LoVo (cell line): ENCODE data around the gene EZH1.
A peak's percentile ranks its signal among the peaks of the same experiment; 100 is the strongest.
"Not testable (repeated sequence)": the region's sequence is repeated elsewhere in the genome, so short reads cannot be mapped to it uniquely, and the experiment has no call there.

Experiments used
- DNase-seq: peaks from one replicate; pipeline ENCODE4 v3.0.0-alpha.2; 2016; ENCODE audit warnings: low spot score

EZH1 gene

DNA sequence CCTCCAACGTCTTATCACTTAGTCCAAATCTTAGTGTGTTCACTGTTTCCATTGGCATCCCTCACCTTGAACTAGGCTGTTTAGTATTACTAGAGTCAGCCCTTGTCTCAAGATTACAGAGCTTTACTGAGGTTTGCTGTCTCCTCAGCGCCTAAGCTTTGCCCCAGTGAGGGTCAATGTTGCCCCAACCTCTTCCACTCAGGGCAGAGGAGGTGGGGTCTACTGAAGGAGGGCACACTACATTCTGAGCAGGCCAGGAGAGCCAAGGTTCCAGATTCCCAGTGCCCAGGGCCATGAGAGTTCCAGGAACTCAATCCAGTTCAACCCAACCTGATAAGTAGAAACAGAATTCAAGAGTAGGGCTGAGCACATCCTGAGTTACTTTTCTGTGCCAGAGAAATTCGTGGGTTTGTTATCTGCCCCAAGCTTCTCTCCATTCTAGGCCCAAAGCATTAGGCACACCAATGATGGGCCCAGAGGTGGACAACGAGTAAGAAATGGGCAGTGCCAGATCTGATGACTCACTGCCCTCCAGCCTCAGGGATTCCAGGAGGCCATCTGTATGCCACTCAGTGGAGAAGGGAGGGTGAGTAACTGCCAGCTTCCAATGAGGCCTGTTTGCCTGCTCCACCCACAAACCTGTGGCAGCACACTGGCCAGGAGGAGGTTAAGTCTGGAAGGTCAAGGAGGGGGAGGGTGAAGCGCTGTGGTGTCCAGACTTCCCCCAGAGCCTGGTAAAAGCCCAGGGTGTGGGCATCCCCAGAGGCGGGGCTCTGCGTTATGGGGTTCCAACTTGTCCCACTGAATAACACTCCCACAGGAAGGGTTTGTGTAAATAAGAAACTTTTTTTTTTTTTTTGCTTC is 77.5 kb downstream of the EZH1 start:
- peak; percentile 47 for DNase-seq

- DNase-seq = not testable (repeated sequence)
Measured at GRCh38 chr17:42666126-42666525, 78.7 kb downstream of the EZH1 start.

DNA sequence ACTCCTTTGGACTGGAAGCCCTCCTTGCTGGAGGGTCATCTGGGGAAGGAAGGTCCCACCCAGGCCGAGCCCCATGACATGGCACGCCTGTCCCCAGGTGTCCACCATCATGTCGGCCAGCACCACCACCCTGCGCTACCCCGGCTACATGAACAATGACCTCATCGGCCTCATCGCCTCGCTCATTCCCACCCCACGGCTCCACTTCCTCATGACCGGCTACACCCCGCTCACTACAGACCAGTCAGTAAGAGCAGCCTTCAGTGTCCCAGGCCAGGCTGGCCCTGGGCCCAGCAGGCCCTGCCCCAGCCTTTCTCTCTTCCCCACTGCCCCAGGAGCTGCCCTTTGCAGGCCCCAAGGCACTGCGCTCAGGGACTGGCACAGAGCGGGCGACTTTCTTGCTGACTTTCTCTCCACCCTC is 79.2 kb downstream of the EZH1 start:
- DNase-seq = no peak

DNA sequence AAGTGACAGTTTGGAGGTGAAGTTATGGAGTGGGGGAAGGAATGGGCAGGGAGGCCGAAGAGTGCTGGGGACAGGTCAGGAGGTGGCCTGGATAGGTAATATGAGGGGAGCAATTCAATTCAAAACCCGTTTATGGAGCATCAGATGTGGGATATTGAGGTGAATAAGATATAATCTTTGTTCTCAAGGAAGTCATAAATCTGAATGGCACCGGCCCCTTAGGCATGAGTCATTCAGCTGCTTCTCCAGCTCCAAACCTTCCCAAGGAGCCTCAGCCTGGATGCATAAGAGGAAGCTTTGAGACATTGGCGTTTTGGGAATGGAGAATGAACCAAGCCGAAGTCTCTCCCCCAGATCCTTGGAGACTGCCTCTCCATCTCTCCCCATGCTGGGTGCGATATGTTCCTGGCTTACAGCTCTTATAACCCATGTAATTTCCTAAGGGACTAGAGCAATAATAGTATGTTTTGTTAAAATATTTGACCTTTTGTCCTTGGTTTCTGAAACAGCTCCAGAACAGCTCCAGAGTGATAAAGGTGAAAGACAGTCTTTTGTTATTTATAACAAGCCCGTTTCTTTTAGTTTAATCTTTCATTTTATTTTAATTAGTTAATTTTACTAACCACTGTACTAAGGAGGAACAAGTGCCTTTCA is 84.0 kb downstream of the EZH1 start:
- DNase-seq = peak; percentile 64

DNA sequence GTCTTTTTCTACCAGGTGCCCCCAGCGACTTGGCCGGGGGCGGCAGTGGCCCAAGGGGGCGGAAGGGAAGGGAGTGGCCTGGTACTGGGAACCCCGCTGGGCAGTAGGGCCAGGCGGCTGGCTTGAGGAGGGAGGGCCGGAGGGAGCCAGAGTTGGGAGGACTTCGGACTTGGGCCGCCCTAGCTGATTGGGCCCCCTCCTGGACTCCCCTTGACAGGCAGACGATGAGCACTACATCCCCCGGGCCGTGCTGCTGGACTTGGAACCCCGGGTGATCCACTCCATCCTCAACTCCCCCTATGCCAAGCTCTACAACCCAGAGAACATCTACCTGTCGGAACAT is 84.9 kb downstream of the EZH1 start:
- DNase-seq = not testable (repeated sequence)

DNA sequence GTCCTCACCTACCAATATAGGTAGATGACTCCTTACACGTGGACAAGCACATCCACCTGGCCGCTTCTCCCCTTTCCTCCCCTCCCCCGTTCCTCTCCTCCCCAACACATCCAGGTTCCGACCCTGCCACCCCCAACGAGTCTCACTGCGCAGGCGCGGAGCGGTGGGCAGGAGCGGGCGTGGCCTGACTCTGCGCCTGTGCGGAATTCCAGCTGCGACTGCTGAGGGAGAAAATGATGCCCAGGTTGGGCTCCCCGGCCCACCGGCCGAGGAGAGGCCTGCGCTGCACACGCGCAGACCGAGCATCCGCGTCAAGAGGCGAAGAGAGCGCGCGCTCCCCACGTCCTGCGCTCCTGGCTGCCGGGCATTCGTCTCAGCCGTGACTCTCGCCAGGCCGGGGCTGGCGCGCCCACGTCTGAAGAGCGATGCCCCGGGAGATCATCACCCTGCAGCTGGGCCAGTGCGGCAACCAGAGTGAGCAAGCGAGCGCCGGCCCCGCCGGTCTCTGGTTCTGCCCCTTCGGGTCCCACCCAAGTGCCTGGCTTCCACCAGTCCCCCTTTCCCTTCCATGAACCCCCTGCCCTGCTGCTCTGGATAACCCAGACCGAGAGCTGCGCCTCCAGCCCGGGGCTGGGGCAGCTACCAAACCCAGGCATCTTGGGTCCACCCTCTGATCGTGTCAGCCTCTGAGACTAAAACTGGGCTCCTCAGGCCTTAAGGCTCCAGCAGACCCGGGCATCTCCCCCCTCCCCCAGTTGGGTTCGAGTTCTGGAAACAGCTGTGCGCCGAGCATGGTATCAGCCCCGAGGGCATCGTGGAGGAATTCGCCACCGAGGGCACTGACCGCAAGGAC is 85.5 kb downstream of the EZH1 start, which contains the start of gene TUBG2:
TSS of gene TUBG2 (plus strand) at position 206 of the 853 bp plus-strand sequence. CDS start at position 426, 220 bp downstream.
- DNase-seq = peak; percentile 93

DNA sequence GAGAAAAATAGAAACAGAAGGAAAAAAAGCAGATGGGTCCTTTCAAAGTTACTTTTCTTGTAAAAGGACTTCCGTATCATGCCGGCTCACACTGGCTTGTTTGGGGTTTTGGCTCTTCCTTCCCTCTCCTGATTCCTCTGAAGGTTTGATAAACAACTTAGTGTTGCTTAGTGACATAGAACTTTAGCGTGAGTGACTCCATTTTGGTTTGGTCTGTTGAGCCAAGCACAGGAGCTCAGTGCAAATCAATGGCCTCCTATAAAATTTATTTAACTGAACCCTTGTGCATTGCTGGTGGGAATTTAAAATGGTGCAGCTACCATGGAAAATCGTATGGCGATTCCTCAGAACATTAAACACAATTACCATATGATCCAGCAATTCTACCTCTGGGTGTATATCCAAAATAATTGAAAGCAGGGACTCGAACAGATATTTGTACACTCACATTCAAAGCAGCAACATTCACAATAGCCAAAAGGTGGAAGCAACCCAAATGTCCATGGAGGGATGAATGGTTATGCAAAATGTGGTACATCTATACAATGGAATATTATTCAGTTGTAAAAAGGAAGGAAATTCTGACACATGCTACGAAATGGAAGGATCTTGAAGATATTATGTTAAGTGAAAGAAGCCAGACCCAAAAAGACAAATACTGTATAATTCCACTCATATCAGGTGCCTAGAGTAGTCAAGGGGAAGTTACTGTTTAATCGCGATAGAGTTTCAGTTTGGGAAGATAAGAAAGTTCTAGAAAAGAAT is 86.8 kb downstream of the EZH1 start:
- no peak for DNase-seq

DNA sequence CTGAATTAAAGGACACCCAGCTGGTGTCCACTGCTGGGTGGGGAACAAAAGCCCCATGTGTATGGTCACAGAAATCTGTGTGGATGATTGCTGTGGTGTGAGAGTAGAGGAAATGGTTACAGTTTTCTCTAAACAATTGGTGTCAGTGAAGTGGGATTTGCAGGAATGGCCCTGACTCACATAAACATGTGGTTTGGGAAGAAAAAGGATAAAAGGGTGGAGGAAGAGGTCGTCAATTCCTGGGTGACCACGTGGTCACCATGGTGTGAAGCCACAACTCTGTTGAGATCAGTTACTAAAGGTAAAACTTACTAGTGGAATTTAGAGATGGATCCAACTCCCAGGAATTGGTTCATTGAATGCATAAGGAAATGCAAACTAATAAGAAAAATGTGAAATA is 89.3 kb downstream of the EZH1 start:
- DNase-seq = no peak

- no peak for DNase-seq
Measured at GRCh38 chr17:42653179-42654124, 91.4 kb downstream of the EZH1 start.

DNA sequence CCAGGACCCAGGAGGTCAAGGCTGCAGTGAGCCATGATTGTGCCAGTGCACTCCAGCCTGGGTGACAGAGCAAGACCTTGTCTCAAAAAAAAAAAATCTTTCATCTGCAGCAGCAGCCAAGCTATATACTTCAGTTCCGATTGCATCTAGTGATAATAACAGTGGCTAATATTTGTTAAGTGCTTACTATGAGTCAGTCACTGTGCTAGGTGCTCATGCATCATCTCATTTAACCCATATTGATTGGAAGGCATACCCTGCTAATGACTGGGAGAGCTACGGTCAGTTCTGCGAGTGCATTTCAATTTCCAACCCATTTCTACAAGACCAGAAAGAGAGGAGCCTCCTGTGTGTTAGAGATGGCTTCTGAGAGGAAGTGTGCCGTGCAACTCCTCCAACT is 93.4 kb downstream of the EZH1 start:
- no peak for DNase-seq
